H9 (cell line): Measurements from ENCODE around the gene UNC5A. TPM values are rescaled to one million over a fixed set of nuclear protein-coding genes. Genes with fewer than 3 reads are reported as not detected.

Source experiments
- DNase-seq: peaks from one replicate; pipeline ENCODE4 v3.0.0-alpha.2; 2017
- H2AFZ ChIP-seq: one replicate; pipeline ENCODE4 v1.6.1; 2013; ENCODE audit warnings: mild to moderate bottlenecking, low read length, control low read depth, moderate library complexity
- H2AK5ac ChIP-seq: 2 replicates; pipeline ENCODE4 v1.6.1; 2013; ENCODE audit warnings: low read length, control low read depth, mixed read lengths; ENCODE audit not compliant: insufficient read length
- H2BK120ac ChIP-seq: one replicate; pipeline ENCODE4 v1.6.1; 2013; ENCODE audit warnings: low read depth, mild to moderate bottlenecking, low read length, control low read depth, inconsistent platforms; ENCODE audit not compliant: poor library complexity, severe bottlenecking
- H2BK12ac ChIP-seq: 2 replicates; pipeline ENCODE4 v1.6.1; 2013; ENCODE audit warnings: low read length, control low read depth, mixed read lengths, low read depth; ENCODE audit not compliant: insufficient read length
- H2BK15ac ChIP-seq: 2 replicates; pipeline ENCODE4 v1.6.1; 2013; ENCODE audit warnings: low read depth, low read length, control low read depth
- H2BK20ac ChIP-seq: one replicate; pipeline ENCODE4 v1.6.1; 2013; ENCODE audit warnings: low read depth, mild to moderate bottlenecking, low read length, control low read depth, inconsistent platforms; ENCODE audit not compliant: poor library complexity, severe bottlenecking
- H2BK5ac ChIP-seq: 2 replicates; pipeline ENCODE4 v1.6.1; 2013; ENCODE audit warnings: low read length, control low read depth, mixed read lengths; ENCODE audit not compliant: insufficient read length
- H3K14ac ChIP-seq: 2 replicates; pipeline ENCODE4 v1.6.1; 2013; ENCODE audit warnings: low read length, control low read depth; ENCODE audit not compliant: insufficient read depth
- H3K18ac ChIP-seq: 2 replicates; pipeline ENCODE4 v1.6.1; 2013; ENCODE audit warnings: low read depth, mild to moderate bottlenecking, mixed read lengths, low read length, control low read depth; ENCODE audit not compliant: insufficient read length
- H3K23ac ChIP-seq: 2 replicates; pipeline ENCODE4 v1.6.1; 2013; ENCODE audit warnings: low read length, control low read depth, mixed read lengths, low read depth; ENCODE audit not compliant: insufficient read length
- H3K23me2 ChIP-seq: 2 replicates; pipeline ENCODE4 v1.6.1; 2013; ENCODE audit warnings: low read depth, mild to moderate bottlenecking, mixed read lengths, low read length, control low read depth; ENCODE audit not compliant: insufficient read length, poor library complexity, severe bottlenecking
- H3K27ac ChIP-seq: 2 replicates; pipeline ENCODE4 v1.5.1; 2013; ENCODE audit warnings: low read length, control low read depth, mixed read lengths, low read depth; ENCODE audit not compliant: insufficient read length
- H3K27me3 ChIP-seq: 2 replicates; pipeline ENCODE4 v1.6.1; 2013; ENCODE audit warnings: low read length, control low read depth, inconsistent platforms; ENCODE audit not compliant: insufficient read depth
- H3K4ac ChIP-seq: 2 replicates; pipeline ENCODE4 v1.6.1; 2013; ENCODE audit warnings: low read depth, mild to moderate bottlenecking, control low read depth, inconsistent platforms, low read length, moderate library complexity
- H3K4me1 ChIP-seq: 2 replicates; pipeline ENCODE4 v1.6.1; 2013; ENCODE audit warnings: low read length, control low read depth, inconsistent platforms; ENCODE audit not compliant: insufficient read depth
- H3K4me2 ChIP-seq: 2 replicates; pipeline ENCODE4 v1.6.1; 2013; ENCODE audit warnings: low read length, control low read depth, mixed read lengths; ENCODE audit not compliant: insufficient read length, insufficient read depth
- H3K56ac ChIP-seq: 2 replicates; pipeline ENCODE4 v1.6.1; 2013; ENCODE audit warnings: low read depth, mild to moderate bottlenecking, mixed read lengths, low read length, control low read depth; ENCODE audit not compliant: insufficient read length
- H3K79me1 ChIP-seq: 2 replicates; pipeline ENCODE4 v1.6.1; 2013; ENCODE audit warnings: low read depth, mild to moderate bottlenecking, moderate library complexity, low read length, control low read depth, inconsistent platforms; ENCODE audit not compliant: insufficient read depth, poor library complexity, severe bottlenecking
- H3K79me2 ChIP-seq: 2 replicates; pipeline ENCODE4 v1.6.1; 2013; ENCODE audit warnings: low read length, control low read depth, inconsistent platforms; ENCODE audit not compliant: insufficient read depth
- H3K9ac ChIP-seq: 2 replicates; pipeline ENCODE4 v1.6.1; 2013; ENCODE audit warnings: low read length, control low read depth, mixed read lengths; ENCODE audit not compliant: insufficient read length; ENCODE audit errors: extremely low read depth
- H3K9me3 ChIP-seq: one replicate; pipeline ENCODE4 v1.6.1; 2013; ENCODE audit warnings: low read depth, low read length, inconsistent platforms; ENCODE audit not compliant: control insufficient read depth
- H3T11ph ChIP-seq: one replicate; pipeline ENCODE4 v1.6.1; 2013; ENCODE audit warnings: mild to moderate bottlenecking, low read length, control low read depth, inconsistent platforms
- H4K20me1 ChIP-seq: one replicate; pipeline ENCODE4 v1.6.1; 2013; ENCODE audit not compliant: control insufficient read depth, insufficient read length, insufficient read depth
- H4K5ac ChIP-seq: 2 replicates; pipeline ENCODE4 v1.6.1; 2013; ENCODE audit warnings: low read depth, mild to moderate bottlenecking, mixed read lengths, low read length, control low read depth; ENCODE audit not compliant: insufficient read length
- H4K8ac ChIP-seq: replicated peaks from 2 replicates; pipeline ENCODE4 v1.6.1; 2013; ENCODE audit warnings: low read length, control low read depth, mixed read lengths, low read depth; ENCODE audit not compliant: insufficient read length
- H4K91ac ChIP-seq: 2 replicates; pipeline ENCODE4 v1.6.1; 2013; ENCODE audit warnings: low read depth, mild to moderate bottlenecking, moderate library complexity, mixed read lengths, low read length, control low read depth; ENCODE audit not compliant: insufficient read length
- H3K27ac Mint-ChIP-seq, 3 experiments: 2 replicates in 2 of 3; 3 replicates in 1 of 3; pipeline ENCODE4 v1.8.0; 2020 to 2021; ENCODE audit warnings: mixed read lengths in 3 of 3, mild to moderate bottlenecking in 1 of 3, moderate library complexity in 1 of 3
- H3K27me3 Mint-ChIP-seq: 2 replicates; pipeline ENCODE4 v1.8.0; 2021; ENCODE audit warnings: low read depth, mild to moderate bottlenecking, moderate library complexity, mixed read lengths
- H3K36me3 Mint-ChIP-seq, 3 experiments: 2 replicates in 2 of 3; 3 replicates in 1 of 3; pipeline ENCODE4 v1.8.0; 2020 to 2021; ENCODE audit warnings: low read depth in 3 of 3, mixed read lengths in 3 of 3; ENCODE audit not compliant: insufficient read depth in 1 of 3
- H3K4me1 Mint-ChIP-seq, 2 experiments: 2 replicates each; pipeline ENCODE4 v1.8.0; 2020; ENCODE audit warnings: mixed read lengths in 2 of 2
- H3K4me3 Mint-ChIP-seq, 2 experiments: 2 replicates in 1 of 2; 3 replicates in 1 of 2; pipeline ENCODE4 v1.8.0; 2020 to 2021; ENCODE audit warnings: mild to moderate bottlenecking in 2 of 2, mixed read lengths in 2 of 2, moderate library complexity in 1 of 2
- H3K9me3 Mint-ChIP-seq, 2 experiments: 2 replicates in 1 of 2; 3 replicates in 1 of 2; pipeline ENCODE4 v1.8.0; 2020; ENCODE audit warnings: mild to moderate bottlenecking in 2 of 2, mixed read lengths in 2 of 2, moderate library complexity in 1 of 2
- WGBS: extraction: QIAGEN DNeasy Blood & Tissue Kit; methylation state at CpG from one replicate; pipeline ENCODE4 v1.1.7; 2013; ENCODE audit warnings: missing lambda C conversion rate, low lambda C conversion rate, mixed read lengths; ENCODE audit not compliant: insufficient read length; ENCODE audit errors: extremely low coverage; 5-methylcytosine and 5-hydroxymethylcytosine counted together
- total RNA-seq: library from RNA; stranded (reverse); gene quantifications from 2 replicates; pipeline ENCODE4 v1.2.1, GENCODE V29; 2021
- TF ChIP-seq, protein P1 (sequence below): fragments of 200-600 bp; sonication (generic); conservative IDR thresholded peaks from 3 replicates; pipeline ENCODE4 v1.8.0; 2021; ENCODE audit warnings: antibody characterized with exemption, mild to moderate bottlenecking

The UNC5A gene
- total RNA-seq, 1 experiment from 2014 or later = 4.4 TPM

DNA sequence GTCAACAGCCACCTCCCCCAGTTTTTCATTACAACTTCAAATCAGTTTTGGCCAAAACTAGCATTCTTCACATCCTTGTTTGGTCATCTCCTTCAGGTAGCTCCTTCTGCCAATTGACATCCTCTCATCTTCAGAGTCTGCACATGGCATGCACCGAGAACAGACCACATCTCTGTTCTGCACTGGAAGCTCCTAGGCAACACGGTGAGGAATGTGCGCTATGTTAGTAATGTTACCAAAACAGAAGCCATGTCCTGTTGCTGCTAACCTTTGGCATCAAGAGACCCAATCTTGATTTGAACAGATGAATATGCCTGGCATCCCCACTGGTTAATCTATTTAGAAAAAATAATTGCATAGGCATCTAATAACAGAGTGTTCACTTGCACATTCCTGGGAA, 93.9 kb downstream of the UNC5A start:
- Histone ChIP-seq H3K9me3 (no peaks in the 10 kb centered on the region), H3K9ac (no peak overlapping the region), H3K56ac (no peak overlapping the region), H2BK15ac (no peak overlapping the region), H3K79me1 (no peaks in the 10 kb centered on the region), H3K4me1 (no peaks in the 10 kb centered on the region; the same call in 1 of the 2 replicates), H3T11ph (no peak overlapping the region), H2BK120ac (no peak overlapping the region), H3K4me2 (no peak overlapping the region), H3K27me3 (no peaks in the 10 kb centered on the region), H3K27ac (no peak overlapping the region), H2AFZ (no peak overlapping the region), H4K8ac (no peak overlapping the region), H2BK5ac (no peak overlapping the region), H4K91ac (no peak overlapping the region), H2BK20ac (no peak overlapping the region), H4K20me1 (no peaks in the 10 kb centered on the region), H4K5ac (no peak overlapping the region), H2BK12ac (no peak overlapping the region), H3K23ac (no peak overlapping the region), H3K14ac (no peak overlapping the region), H3K18ac (no peak overlapping the region), H2AK5ac (no peak overlapping the region), H3K4ac (no peak overlapping the region), H3K79me2 (no peaks in the 10 kb centered on the region), H3K23me2 (no peaks in the 10 kb centered on the region)
- Mint-ChIP-seq H3K4me1 (peaks cover 9 to 11% of the 10 kb centered on the region in 2 experiments), H3K36me3 (peaks cover 22 to 65% (median 44%) of the 10 kb centered on the region in 3 experiments; a peak in 6 of 7 replicates), H3K27me3 (no peaks in the 10 kb centered on the region), H3K9me3 (no peaks in the 10 kb centered on the region), H3K4me3 (no peak overlapping the region), H3K27ac (no peak overlapping the region; a peak in 1 of 7 replicates)
- no CpG with 5 or more reads among the region's 3 CpGs for whole genome bisulfite sequencing
- DNase-seq = no peak
- TF ChIP-seq, protein P1, sequence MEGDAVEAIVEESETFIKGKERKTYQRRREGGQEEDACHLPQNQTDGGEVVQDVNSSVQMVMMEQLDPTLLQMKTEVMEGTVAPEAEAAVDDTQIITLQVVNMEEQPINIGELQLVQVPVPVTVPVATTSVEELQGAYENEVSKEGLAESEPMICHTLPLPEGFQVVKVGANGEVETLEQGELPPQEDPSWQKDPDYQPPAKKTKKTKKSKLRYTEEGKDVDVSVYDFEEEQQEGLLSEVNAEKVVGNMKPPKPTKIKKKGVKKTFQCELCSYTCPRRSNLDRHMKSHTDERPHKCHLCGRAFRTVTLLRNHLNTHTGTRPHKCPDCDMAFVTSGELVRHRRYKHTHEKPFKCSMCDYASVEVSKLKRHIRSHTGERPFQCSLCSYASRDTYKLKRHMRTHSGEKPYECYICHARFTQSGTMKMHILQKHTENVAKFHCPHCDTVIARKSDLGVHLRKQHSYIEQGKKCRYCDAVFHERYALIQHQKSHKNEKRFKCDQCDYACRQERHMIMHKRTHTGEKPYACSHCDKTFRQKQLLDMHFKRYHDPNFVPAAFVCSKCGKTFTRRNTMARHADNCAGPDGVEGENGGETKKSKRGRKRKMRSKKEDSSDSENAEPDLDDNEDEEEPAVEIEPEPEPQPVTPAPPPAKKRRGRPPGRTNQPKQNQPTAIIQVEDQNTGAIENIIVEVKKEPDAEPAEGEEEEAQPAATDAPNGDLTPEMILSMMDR = no peak
